PC-9 (cell line): ENCODE measurements around the gene SPRYD7. TPM values are rescaled to one million over a fixed set of nuclear protein-coding genes. Genes with fewer than 3 reads are reported as not detected.

Source experiments
- BruUV-seq: library from RNA; stranded (reverse); fragments of 400-500 nt; replicated peaks from 2 replicates; lab custom pipeline; 2021; lab: Mats Ljungman, UMichigan
- CTCF ChIA-PET: fragments of 300-600 bp; sonication (Branson Sonifier 250); formaldehyde crosslinking; loops from one replicate; lab custom pipeline; 2022; ENCODE audit warnings: antibody characterized with exemption; lab: Charles Lee
- POLR2A ChIA-PET: fragments of 300-600 bp; sonication (Branson Sonifier 250); formaldehyde crosslinking; loops from one replicate; lab custom pipeline; 2022; ENCODE audit warnings: antibody characterized with exemption; ENCODE audit not compliant: unreplicated experiment; lab: Charles Lee
- DNase-seq, 2 experiments: peaks; one replicate each; pipeline versions ENCODE4 v3.0.0 to v3.0.0-alpha.2; 2015 to 2022; ENCODE audit warnings: mixed read lengths in 1 of 2
- H2AFZ ChIP-seq: fragments of 200-600 bp; sonication (generic); 2 replicates; pipeline ENCODE4 v1.8.1; 2017; ENCODE audit warnings: antibody characterized with exemption
- H3F3A ChIP-seq: fragments of 200-600 bp; sonication (generic); 2 replicates; pipeline ENCODE4 v1.8.1; 2017; ENCODE audit warnings: antibody characterized with exemption, mild to moderate bottlenecking, low read depth; ENCODE audit not compliant: insufficient read depth
- H3K27ac ChIP-seq: fragments of 200-600 bp; sonication (generic); 2 replicates; pipeline ENCODE4 v1.6.1; 2016; ENCODE audit warnings: mixed run types
- H3K27me3 ChIP-seq: fragments of 200-600 bp; sonication (generic); 2 replicates; pipeline ENCODE4 v1.6.1; 2016; ENCODE audit warnings: low read depth, mixed run types; ENCODE audit not compliant: insufficient read depth
- H3K36me3 ChIP-seq: fragments of 200-600 bp; sonication (generic); 2 replicates; pipeline ENCODE4 v1.6.1; 2016; ENCODE audit warnings: low read depth, mixed run types
- H3K4me1 ChIP-seq: fragments of 200-600 bp; sonication (generic); replicated peaks from 2 replicates; pipeline ENCODE4 v1.6.1; 2016; ENCODE audit warnings: mixed run types; ENCODE audit not compliant: insufficient read depth
- H3K4me2 ChIP-seq: fragments of 200-600 bp; sonication (generic); 2 replicates; pipeline ENCODE4 v1.6.1; 2017; ENCODE audit warnings: mixed run types
- H3K4me3 ChIP-seq: fragments of 200-600 bp; sonication (generic); 2 replicates; pipeline ENCODE4 v1.6.1; 2016; ENCODE audit warnings: mixed run types
- H3K79me2 ChIP-seq: fragments of 200-600 bp; sonication (generic); 2 replicates; pipeline ENCODE4 v1.6.1; 2017; ENCODE audit warnings: low read depth, mixed run types
- H3K9me2 ChIP-seq: fragments of 200-600 bp; sonication (generic); 2 replicates; pipeline ENCODE4 v1.8.1; 2017; ENCODE audit warnings: mild to moderate bottlenecking; ENCODE audit not compliant: insufficient read depth
- H3K9me3 ChIP-seq: fragments of 200-600 bp; sonication (generic); 2 replicates; pipeline ENCODE4 v1.8.1; 2016; ENCODE audit warnings: low read depth; ENCODE audit not compliant: insufficient read depth
- H4K20me1 ChIP-seq: fragments of 200-600 bp; sonication (generic); 2 replicates; pipeline ENCODE4 v1.8.1; 2017; ENCODE audit not compliant: insufficient read depth
- EZH2 ChIP-seq: fragments of 200-600 bp; sonication (generic); IDR thresholded peaks from 2 replicates; pipeline ENCODE4 v1.8.0; 2017; ENCODE audit warnings: antibody characterized with exemption, low read depth
- intact Hi-C: fragments of 100-400 bp; cut with micrococcal nuclease; formaldehyde crosslinking; loops from one replicate; pipeline ENCODE4 v1.10.0; 2022; ENCODE audit not compliant: unreplicated experiment
- total RNA-seq: library from RNA; stranded (reverse); gene quantifications from 2 replicates; pipeline ENCODE4 v1.2.3, GENCODE V29; 2021
- TF ChIP-seq, protein P1 (sequence below): fragments of 200-600 bp; sonication (generic); conservative IDR thresholded peaks from 2 replicates; pipeline ENCODE4 v1.6.1; 2017; ENCODE audit warnings: mixed run types, antibody characterized with exemption, mild to moderate bottlenecking, moderate library complexity

The SPRYD7 gene
- total RNA-seq, 1 experiment from 2014 or later: 6.4 TPM

DNA sequence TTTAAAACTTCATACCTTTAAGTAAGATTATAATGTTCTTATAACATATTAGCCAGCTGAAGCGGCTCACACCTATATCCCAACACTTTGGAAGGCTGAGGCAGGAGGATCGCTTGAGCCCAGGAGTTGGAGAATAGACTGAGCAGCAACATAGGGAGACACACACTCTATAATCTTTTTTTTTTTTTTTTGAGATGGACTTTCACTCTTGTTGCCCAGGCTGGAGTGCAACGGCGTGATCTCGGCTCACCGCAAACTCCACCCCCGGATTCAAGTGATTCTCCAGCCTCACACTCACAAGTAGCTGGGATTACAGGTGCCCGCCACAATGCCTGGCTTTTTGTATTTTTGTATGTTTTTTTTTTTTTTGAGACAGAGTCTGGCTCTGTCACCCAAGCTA, 37.3 kb downstream of the SPRYD7 start:
- TF ChIP-seq, protein P1, sequence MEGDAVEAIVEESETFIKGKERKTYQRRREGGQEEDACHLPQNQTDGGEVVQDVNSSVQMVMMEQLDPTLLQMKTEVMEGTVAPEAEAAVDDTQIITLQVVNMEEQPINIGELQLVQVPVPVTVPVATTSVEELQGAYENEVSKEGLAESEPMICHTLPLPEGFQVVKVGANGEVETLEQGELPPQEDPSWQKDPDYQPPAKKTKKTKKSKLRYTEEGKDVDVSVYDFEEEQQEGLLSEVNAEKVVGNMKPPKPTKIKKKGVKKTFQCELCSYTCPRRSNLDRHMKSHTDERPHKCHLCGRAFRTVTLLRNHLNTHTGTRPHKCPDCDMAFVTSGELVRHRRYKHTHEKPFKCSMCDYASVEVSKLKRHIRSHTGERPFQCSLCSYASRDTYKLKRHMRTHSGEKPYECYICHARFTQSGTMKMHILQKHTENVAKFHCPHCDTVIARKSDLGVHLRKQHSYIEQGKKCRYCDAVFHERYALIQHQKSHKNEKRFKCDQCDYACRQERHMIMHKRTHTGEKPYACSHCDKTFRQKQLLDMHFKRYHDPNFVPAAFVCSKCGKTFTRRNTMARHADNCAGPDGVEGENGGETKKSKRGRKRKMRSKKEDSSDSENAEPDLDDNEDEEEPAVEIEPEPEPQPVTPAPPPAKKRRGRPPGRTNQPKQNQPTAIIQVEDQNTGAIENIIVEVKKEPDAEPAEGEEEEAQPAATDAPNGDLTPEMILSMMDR: no peak
- TF ChIP-seq EZH2: no peak
- CTCF ChIA-PET: interaction anchor here (0.7 kb wide), 1 partner anchor 793 kb away, joined by 3 read pairs; no protein-coding TSS in a partner anchor
- no peak overlapping the region for H3K4me2 ChIP-seq
- H3K27me3 ChIP-seq: no peaks in the 10 kb centered on the region
- no peaks in the 10 kb centered on the region for H3K79me2 ChIP-seq
- no peak for DNase-seq
- H3F3A ChIP-seq: no peaks in the 10 kb centered on the region
- intact Hi-C loops: no loop called here
- no peak overlapping the region for H2AFZ ChIP-seq
- no peaks in the 10 kb centered on the region for H3K9me2 ChIP-seq
- no peak overlapping the region for H3K27ac ChIP-seq
- BruUV-seq: no TSS peak
- POLR2A ChIA-PET: no interaction called here
- no peaks in the 10 kb centered on the region for H3K36me3 ChIP-seq
- no peaks in the 10 kb centered on the region for H3K9me3 ChIP-seq
- no peak overlapping the region for H3K4me3 ChIP-seq
- no peaks in the 10 kb centered on the region for H3K4me1 ChIP-seq
- no peaks in the 10 kb centered on the region; the same call in 1 of the 2 replicates for H4K20me1 ChIP-seq

DNA sequence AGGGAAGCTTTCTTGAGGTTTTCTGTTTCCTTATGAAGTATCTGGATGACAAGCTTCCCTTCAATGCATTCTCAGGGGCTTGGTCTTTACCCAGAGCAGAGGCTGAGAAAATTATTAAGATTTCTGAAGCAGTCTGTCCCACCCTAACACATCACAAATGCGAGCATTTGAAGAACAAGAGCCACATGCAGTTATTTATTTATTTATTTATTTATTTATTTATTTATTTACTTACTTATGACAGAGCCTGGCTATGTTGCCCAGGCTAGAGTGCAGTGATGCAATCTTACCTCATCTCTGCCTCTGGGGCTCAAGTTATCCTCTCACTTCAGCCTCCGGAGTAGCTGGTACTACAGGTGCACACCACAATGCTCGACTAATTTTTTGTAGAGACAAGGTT, 38.4 kb downstream of the SPRYD7 start:
- no peak for TF ChIP-seq EZH2
- TF ChIP-seq, protein P1: no peak
- no peaks in the 10 kb centered on the region for H3K9me3 ChIP-seq
- no peak for DNase-seq
- H3F3A ChIP-seq: no peaks in the 10 kb centered on the region
- H3K4me3 ChIP-seq: no peak overlapping the region
- intact Hi-C loops: no loop called here
- H3K4me1 ChIP-seq: no peaks in the 10 kb centered on the region
- H4K20me1 ChIP-seq: no peaks in the 10 kb centered on the region
- no peak overlapping the region for H2AFZ ChIP-seq
- BruUV-seq: no TSS peak
- H3K27ac ChIP-seq: no peak overlapping the region
- no peaks in the 10 kb centered on the region for H3K36me3 ChIP-seq
- no peaks in the 10 kb centered on the region for H3K79me2 ChIP-seq
- POLR2A ChIA-PET: no interaction called here
- H3K4me2 ChIP-seq: no peak overlapping the region
- CTCF ChIA-PET: no interaction called here
- H3K9me2 ChIP-seq: no peaks in the 10 kb centered on the region
- H3K27me3 ChIP-seq: no peaks in the 10 kb centered on the region

GRCh38 chr13:49895826-49896225, 40.3 kb downstream of the SPRYD7 start:
- no peaks in the 10 kb centered on the region for H3K9me3 ChIP-seq
- ChIA-PET POLR2A (no interaction called here), CTCF (no interaction called here)
- H3K4me1 ChIP-seq: no peaks in the 10 kb centered on the region
- DNase-seq: no peak
- H2AFZ ChIP-seq: no peak overlapping the region
- H3K9me2 ChIP-seq: no peaks in the 10 kb centered on the region
- intact Hi-C loops: no loop called here
- H3K79me2 ChIP-seq: no peaks in the 10 kb centered on the region
- no peak overlapping the region for H3K4me2 ChIP-seq
- no peaks in the 10 kb centered on the region for H3K36me3 ChIP-seq
- no peaks in the 10 kb centered on the region for H3F3A ChIP-seq
- no peak for TF ChIP-seq EZH2
- TF ChIP-seq, protein P1: no peak
- H4K20me1 ChIP-seq: no peaks in the 10 kb centered on the region
- no TSS peak for BruUV-seq
- H3K4me3 ChIP-seq: no peak overlapping the region
- no peak overlapping the region for H3K27ac ChIP-seq
- no peaks in the 10 kb centered on the region for H3K27me3 ChIP-seq
